ENCODE measurements around the gene PHACTR2. TPM values are rescaled to one million over a fixed set of nuclear protein-coding genes. Genes with fewer than 3 reads are reported as not detected.

The PHACTR2 gene
- total RNA-seq, 1 experiment from 2014 or later: 39.8 TPM

DNA sequence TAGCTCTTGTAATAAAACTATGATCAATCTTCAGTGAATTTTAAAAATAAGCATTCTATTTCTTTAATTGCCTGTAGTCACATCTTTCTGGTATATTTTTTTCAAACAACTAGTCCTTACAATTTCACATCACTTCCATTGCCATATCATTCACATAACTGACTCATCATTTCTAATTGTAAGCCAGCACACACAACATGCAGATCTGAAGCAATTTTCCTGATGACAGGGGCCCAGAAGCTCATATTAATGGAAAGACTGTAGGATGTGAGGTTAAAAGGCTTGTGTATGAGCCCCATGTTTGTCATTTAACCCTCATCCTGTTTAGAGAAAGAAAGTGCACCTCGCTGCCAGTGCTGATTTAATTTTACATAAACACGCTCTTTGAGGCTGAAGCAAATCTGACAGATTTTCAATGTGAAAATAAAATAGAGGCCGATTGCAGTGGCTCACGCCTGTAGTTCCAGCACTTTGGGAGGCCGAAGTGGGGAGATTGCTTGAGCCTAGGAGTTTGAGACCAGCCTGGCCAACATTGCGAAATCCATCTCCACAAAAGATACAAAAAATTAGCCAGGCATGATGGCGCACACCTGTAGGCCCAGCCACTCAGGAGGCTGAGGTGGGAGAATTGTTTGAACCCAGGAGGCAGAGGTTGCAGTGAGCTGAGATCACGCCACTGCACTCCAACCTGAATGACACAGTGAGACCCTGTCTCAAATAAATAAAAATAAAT, 125.2 kb downstream of the PHACTR2 start:
- intact Hi-C loops (cut with micrococcal nuclease; ENCODE audit: unreplicated experiment): no loop called here
- no TSS peak for BruUV-seq (replicated peaks)
- H3K4me1 ChIP-seq (replicated peaks; ENCODE audit: insufficient read depth): no peaks in the 10 kb centered on the region
- ChIA-PET POLR2A (ENCODE audit: unreplicated experiment) (no interaction called here), CTCF (no interaction called here)
- H4K20me1 ChIP-seq (ENCODE audit: insufficient read depth): no peaks in the 10 kb centered on the region
- no peak for DNase-seq
- H3K36me3 ChIP-seq (ENCODE audit: low read depth): 0 out of 2 replicates have a peak, but pooled peaks cover 2% of the 10 kb centered on the region
- no peak overlapping the region for H3K4me2 ChIP-seq
- H2AFZ ChIP-seq: no peak overlapping the region
- H3K9me3 ChIP-seq (ENCODE audit: insufficient read depth, low read depth): no peaks in the 10 kb centered on the region
- H3K27me3 ChIP-seq (ENCODE audit: insufficient read depth, low read depth): no peaks in the 10 kb centered on the region
- no peak overlapping the region for H3K4me3 ChIP-seq
- H3K9me2 ChIP-seq (ENCODE audit: insufficient read depth): no peaks in the 10 kb centered on the region
- no peak overlapping the region for H3K27ac ChIP-seq
- no peaks in the 10 kb centered on the region for H3K79me2 ChIP-seq (ENCODE audit: low read depth)
- TF ChIP-seq, protein P1, sequence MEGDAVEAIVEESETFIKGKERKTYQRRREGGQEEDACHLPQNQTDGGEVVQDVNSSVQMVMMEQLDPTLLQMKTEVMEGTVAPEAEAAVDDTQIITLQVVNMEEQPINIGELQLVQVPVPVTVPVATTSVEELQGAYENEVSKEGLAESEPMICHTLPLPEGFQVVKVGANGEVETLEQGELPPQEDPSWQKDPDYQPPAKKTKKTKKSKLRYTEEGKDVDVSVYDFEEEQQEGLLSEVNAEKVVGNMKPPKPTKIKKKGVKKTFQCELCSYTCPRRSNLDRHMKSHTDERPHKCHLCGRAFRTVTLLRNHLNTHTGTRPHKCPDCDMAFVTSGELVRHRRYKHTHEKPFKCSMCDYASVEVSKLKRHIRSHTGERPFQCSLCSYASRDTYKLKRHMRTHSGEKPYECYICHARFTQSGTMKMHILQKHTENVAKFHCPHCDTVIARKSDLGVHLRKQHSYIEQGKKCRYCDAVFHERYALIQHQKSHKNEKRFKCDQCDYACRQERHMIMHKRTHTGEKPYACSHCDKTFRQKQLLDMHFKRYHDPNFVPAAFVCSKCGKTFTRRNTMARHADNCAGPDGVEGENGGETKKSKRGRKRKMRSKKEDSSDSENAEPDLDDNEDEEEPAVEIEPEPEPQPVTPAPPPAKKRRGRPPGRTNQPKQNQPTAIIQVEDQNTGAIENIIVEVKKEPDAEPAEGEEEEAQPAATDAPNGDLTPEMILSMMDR (conservative IDR thresholded peaks at IDR 0.05): no peak
- no peak for TF ChIP-seq EZH2 (IDR thresholded peaks at IDR 0.05; ENCODE audit: low read depth)
- no peaks in the 10 kb centered on the region for H3F3A ChIP-seq (ENCODE audit: insufficient read depth, low read depth)

- DNase-seq: no peak
- Histone ChIP-seq H3K27ac (no peak overlapping the region), H4K20me1 (ENCODE audit: insufficient read depth) (no peaks in the 10 kb centered on the region), H2AFZ (no peak overlapping the region), H3K4me1 (replicated peaks; ENCODE audit: insufficient read depth) (no peaks in the 10 kb centered on the region), H3K4me3 (no peak overlapping the region), H3K4me2 (no peak overlapping the region), H3F3A (ENCODE audit: insufficient read depth, low read depth) (no peaks in the 10 kb centered on the region), H3K27me3 (ENCODE audit: insufficient read depth, low read depth) (no peaks in the 10 kb centered on the region), H3K9me3 (ENCODE audit: insufficient read depth, low read depth) (no peaks in the 10 kb centered on the region), H3K9me2 (ENCODE audit: insufficient read depth) (no peaks in the 10 kb centered on the region), H3K79me2 (ENCODE audit: low read depth) (no peaks in the 10 kb centered on the region), H3K36me3 (ENCODE audit: low read depth) (0 out of 2 replicates have a peak, but pooled peaks cover 2% of the 10 kb centered on the region)
- CTCF ChIA-PET: no interaction called here
- POLR2A ChIA-PET (ENCODE audit: unreplicated experiment): no interaction called here
- intact Hi-C loops (cut with micrococcal nuclease; ENCODE audit: unreplicated experiment): no loop called here
- BruUV-seq (replicated peaks): no TSS peak
- TF ChIP-seq, protein P1 (conservative IDR thresholded peaks at IDR 0.05): no peak
- TF ChIP-seq EZH2 (IDR thresholded peaks at IDR 0.05; ENCODE audit: low read depth): no peak
These were observed 126.2 kb downstream of the PHACTR2 start for GRCh38 chr6:143803769-143804568.

DNA sequence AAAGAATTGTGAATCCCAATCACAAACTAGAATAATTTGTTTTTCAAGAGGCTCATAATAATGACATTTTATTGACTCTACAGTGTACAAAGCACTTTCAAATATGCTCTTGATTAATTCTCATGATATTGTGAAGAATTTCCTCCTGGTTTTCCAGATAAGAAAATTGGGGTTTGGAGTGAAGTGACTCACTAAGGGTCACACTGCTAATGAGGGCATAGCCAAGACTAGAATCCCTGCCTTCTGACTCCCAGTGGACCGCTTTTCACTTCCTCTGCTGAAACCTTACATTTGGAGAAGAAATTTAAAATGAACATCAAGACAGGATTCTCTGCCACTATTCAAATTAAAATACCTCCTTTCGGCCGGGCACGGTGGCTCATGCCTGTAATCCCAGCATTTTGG, 127.1 kb downstream of the PHACTR2 start:
- Histone ChIP-seq H3K27me3 (ENCODE audit: insufficient read depth, low read depth) (no peaks in the 10 kb centered on the region), H2AFZ (no peak overlapping the region), H3K9me2 (ENCODE audit: insufficient read depth) (no peaks in the 10 kb centered on the region), H3K36me3 (ENCODE audit: low read depth) (0 out of 2 replicates have a peak, but pooled peaks cover 2% of the 10 kb centered on the region), H3K9me3 (ENCODE audit: insufficient read depth, low read depth) (no peaks in the 10 kb centered on the region), H3K79me2 (ENCODE audit: low read depth) (no peaks in the 10 kb centered on the region), H4K20me1 (ENCODE audit: insufficient read depth) (no peaks in the 10 kb centered on the region), H3F3A (ENCODE audit: insufficient read depth, low read depth) (no peaks in the 10 kb centered on the region), H3K4me3 (no peak overlapping the region), H3K27ac (no peak overlapping the region), H3K4me1 (replicated peaks; ENCODE audit: insufficient read depth) (no peaks in the 10 kb centered on the region), H3K4me2 (no peak overlapping the region)
- no peak for DNase-seq
- ChIA-PET CTCF (no interaction called here), POLR2A (ENCODE audit: unreplicated experiment) (no interaction called here)
- no TSS peak for BruUV-seq (replicated peaks)
- TF ChIP-seq EZH2 (IDR thresholded peaks at IDR 0.05; ENCODE audit: low read depth): no peak
- TF ChIP-seq, protein P1 (conservative IDR thresholded peaks at IDR 0.05): no peak
- intact Hi-C loops (cut with micrococcal nuclease; ENCODE audit: unreplicated experiment): no loop called here
